Upper lobe of left lung (tissue), 6 donors: ENCODE data around the gene CPSF4L. TPM values are rescaled to one million over a fixed set of nuclear protein-coding genes. Genes with fewer than 3 reads are reported as not detected.

Experiments used
- ATAC-seq, 2 donors: fragments of 200-7000 bp; cut with Tn5 transposase; one replicate each; pipeline ENCODE4 v1.9.1; 2022; ENCODE audit warnings: mild to moderate bottlenecking in 2 of 2, moderate library complexity in 2 of 2; ENCODE audit not compliant: low FRiP score in 2 of 2
- DNase-seq, 2 donors: peaks; one replicate each; pipeline ENCODE4 v3.0.0-alpha.2; 2019 to 2020
- H3K27ac ChIP-seq, 4 donors: fragments of 200-600 bp; sonication (generic); one replicate each; pipeline ENCODE4 v1.5.1; 2016 to 2019
- H3K27me3 ChIP-seq, 4 donors: fragments of 200-600 bp; sonication (generic); one replicate each; pipeline ENCODE4 v1.5.1; 2017 to 2019
- H3K36me3 ChIP-seq, 4 donors: fragments of 200-600 bp; sonication (generic); one replicate each; pipeline ENCODE4 v1.5.1; 2016 to 2019
- H3K4me1 ChIP-seq, 4 donors: fragments of 200-600 bp; sonication (generic); one replicate each; pipeline ENCODE4 v1.5.1; 2018 to 2019
- H3K4me3 ChIP-seq, 4 donors: fragments of 200-600 bp; sonication (generic); one replicate each; pipeline ENCODE4 v1.5.1; 2017 to 2019; ENCODE audit warnings: mild to moderate bottlenecking in 2 of 4, moderate library complexity in 1 of 4
- H3K9me3 ChIP-seq, 4 donors: fragments of 200-600 bp; sonication (generic); one replicate each; pipeline ENCODE4 v1.5.1; 2018 to 2019
- CTCF ChIP-seq, 6 experiments: fragments of 450-650 bp in 4 of 6; fragments of 200-600 bp in 2 of 6; sonication (generic) in 2 of 6; IDR thresholded peaks; one replicate each; pipeline ENCODE4 v1.5.1; 2016 to 2019; ENCODE audit warnings: antibody characterized with exemption in 6 of 6
- EP300 ChIP-seq, 4 donors: sonication (generic); formaldehyde crosslinking; IDR thresholded peaks; one replicate each; pipeline ENCODE4 v1.5.1; 2017; ENCODE audit warnings: antibody characterized with exemption in 4 of 4, control low read depth in 2 of 4
- POLR2A ChIP-seq, 4 donors: fragments of 450-650 bp; IDR thresholded peaks; one replicate each; pipeline ENCODE4 v1.5.1; 2016 to 2017; ENCODE audit warnings: antibody characterized with exemption in 4 of 4, mild to moderate bottlenecking in 2 of 4
- POLR2AphosphoS5 ChIP-seq, 2 donors: sonication (generic); formaldehyde crosslinking; IDR thresholded peaks; one replicate each; pipeline ENCODE4 v1.5.1; 2017; ENCODE audit warnings: antibody characterized with exemption in 2 of 2
- WGBS, 2 donors: methylation state at CpG; one replicate each; pipeline ENCODE4 v1.1.5; 2017 to 2018; 5-methylcytosine and 5-hydroxymethylcytosine counted together
- total RNA-seq, 6 donors: library from RNA; depleted of rRNA in 4 of 6; stranded (reverse); fragments of >200 nt in 4 of 6; gene quantifications; one replicate each; pipeline versions ENCODE4 v1.1.0 to v1.2.1, GENCODE V29; 2016 to 2021
- donor health status: DM: no; HTN: no; CAD: no; lungs with moderate emphysema.
- donor health status: DM: no; HTN: yes; CAD: no; lungs with severe emphysema.

Gene CPSF4L
- total RNA-seq, 6 donors from 2014 or later, result 0.46 TPM; not detected in 5

GRCh38 chr17:73285603-73285908 is 23.9 kb upstream of the CPSF4L start:
- TF ChIP-seq CTCF (IDR thresholded peaks at IDR 0.05) (no peak), EP300 (IDR thresholded peaks at IDR 0.05) (no peak), POLR2AphosphoS5 (IDR thresholded peaks at IDR 0.05) (no peak), POLR2A (IDR thresholded peaks at IDR 0.05) (no peak)
- peak in 1 of 2 donors; percentile 80 for DNase-seq
- Histone ChIP-seq H3K36me3 (peaks cover 11 to 54% (median 23%) of the 10 kb centered on the region in 4 donors), H3K4me3 (no peak overlapping the region), H3K9me3 (no peaks in the 10 kb centered on the region), H3K27me3 (no peaks in the 10 kb centered on the region), H3K4me1 (peaks cover 32 to 45% (median 43%) of the 10 kb centered on the region in 4 donors), H3K27ac (peak overlapping the region in 1 of 4 donors; percentile 32)
- ATAC-seq, result no peak
- 85 to 95% methylated on average over 6 to 14 of the region's 15 CpGs for WGBS, 2 donors

- TF ChIP-seq EP300 (IDR thresholded peaks at IDR 0.05) (no peak), CTCF (IDR thresholded peaks at IDR 0.05) (no peak), POLR2A (IDR thresholded peaks at IDR 0.05) (no peak), POLR2AphosphoS5 (IDR thresholded peaks at IDR 0.05) (no peak)
- H3K4me3 ChIP-seq, result no peak overlapping the region
- peaks cover 27 to 40% (median 38%) of the 10 kb centered on the region in 4 donors for H3K4me1 ChIP-seq
- H3K9me3 ChIP-seq, result no peaks in the 10 kb centered on the region
- no peak for ATAC-seq
- H3K27ac ChIP-seq, result peak overlapping the region in 3 of 4 donors; percentile 20 to 32 (median 30)
- WGBS, 2 donors, result 81 to 87% methylated on average over 6 to 17 of the region's 20 CpGs
- H3K27me3 ChIP-seq, result no peaks in the 10 kb centered on the region
- H3K36me3 ChIP-seq, result peaks cover 11 to 54% (median 23%) of the 10 kb centered on the region in 4 donors
- no peak for DNase-seq
Observed at GRCh38 chr17:73284906-73285602, 23.4 kb upstream of the CPSF4L start.

- Histone ChIP-seq H3K36me3 (peaks cover 11 to 59% (median 23%) of the 10 kb centered on the region in 4 donors), H3K27me3 (no peaks in the 10 kb centered on the region), H3K27ac (peak overlapping the region in 1 of 4 donors; percentile 30), H3K4me1 (peaks cover 20 to 34% (median 32%) of the 10 kb centered on the region in 4 donors), H3K4me3 (no peak overlapping the region), H3K9me3 (no peaks in the 10 kb centered on the region)
- ATAC-seq (no peak), DNase-seq (no peak)
- 83 to 86% methylated on average over 8 of the region's 8 CpGs for WGBS, 2 donors
- TF ChIP-seq EP300 (IDR thresholded peaks at IDR 0.05), result no peak
Observed at GRCh38 chr17:73284354-73284753, 22.7 kb upstream of the CPSF4L start.

GRCh38 chr17:73283841-73284282 is 22.2 kb upstream of the CPSF4L start:
- no peak overlapping the region for H3K4me3 ChIP-seq
- WGBS, 2 donors, result 71 to 74% methylated on average over 10 of the region's 10 CpGs
- peaks cover 11 to 59% (median 23%) of the 10 kb centered on the region in 4 donors for H3K36me3 ChIP-seq
- no peaks in the 10 kb centered on the region for H3K27me3 ChIP-seq
- H3K27ac ChIP-seq, result no peak overlapping the region
- no peak for TF ChIP-seq EP300 (IDR thresholded peaks at IDR 0.05)
- no peak for TF ChIP-seq POLR2A (IDR thresholded peaks at IDR 0.05)
- no peak for TF ChIP-seq POLR2AphosphoS5 (IDR thresholded peaks at IDR 0.05)
- no peak for TF ChIP-seq CTCF (IDR thresholded peaks at IDR 0.05)
- DNase-seq, result no peak
- H3K9me3 ChIP-seq, result no peaks in the 10 kb centered on the region
- no peak for ATAC-seq
- H3K4me1 ChIP-seq, result peaks cover 18 to 34% (median 31%) of the 10 kb centered on the region in 4 donors

- DNase-seq, result no peak
- Histone ChIP-seq H3K27me3 (no peaks in the 10 kb centered on the region), H3K36me3 (peaks cover 11 to 59% (median 23%) of the 10 kb centered on the region in 4 donors), H3K27ac (no peak overlapping the region), H3K4me3 (no peak overlapping the region), H3K9me3 (no peaks in the 10 kb centered on the region), H3K4me1 (peaks cover 18 to 34% (median 31%) of the 10 kb centered on the region in 4 donors)
- no peak for ATAC-seq
- TF ChIP-seq CTCF (IDR thresholded peaks at IDR 0.05), result no peak
- TF ChIP-seq POLR2A (IDR thresholded peaks at IDR 0.05), result no peak
- TF ChIP-seq EP300 (IDR thresholded peaks at IDR 0.05), result no peak
- TF ChIP-seq POLR2AphosphoS5 (IDR thresholded peaks at IDR 0.05), result no peak
- WGBS, 2 donors, result 86 to 88% methylated on average over 5 of the region's 5 CpGs
Observed at GRCh38 chr17:73283250-73283649, 21.6 kb upstream of the CPSF4L start.
